ENCODE measurements around the gene LMAN1L.

The LMAN1L gene

DNA sequence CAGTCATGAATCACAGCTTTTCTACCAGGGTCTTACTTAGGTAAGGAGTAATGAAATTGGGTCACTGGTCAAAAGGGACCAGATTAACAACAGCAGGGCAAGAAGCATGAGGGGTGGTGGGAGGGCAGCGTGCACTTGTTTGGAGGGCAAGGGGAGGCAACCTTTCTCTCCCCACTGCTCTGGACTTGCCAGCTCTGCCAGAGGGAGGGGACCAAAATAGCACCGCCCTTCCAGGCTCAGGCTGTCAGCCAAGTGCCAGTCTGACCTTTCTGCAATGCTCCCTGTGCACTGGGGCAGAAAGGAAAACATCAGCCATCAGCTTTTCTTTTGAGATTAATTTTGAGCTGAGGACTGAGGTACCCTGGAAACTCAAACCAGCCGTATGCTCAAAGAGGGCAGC is 34.8 kb downstream of the LMAN1L start:
- no peak overlapping the region for H3K4me3 ChIP-seq (replicated peaks in 1 of 2; ENCODE audit: low read depth in 2 of 2, low read length in 2 of 2)
- DNase-seq (ENCODE audit: low read depth in 2 of 2): no peak
- TF ChIP-seq, protein P1, sequence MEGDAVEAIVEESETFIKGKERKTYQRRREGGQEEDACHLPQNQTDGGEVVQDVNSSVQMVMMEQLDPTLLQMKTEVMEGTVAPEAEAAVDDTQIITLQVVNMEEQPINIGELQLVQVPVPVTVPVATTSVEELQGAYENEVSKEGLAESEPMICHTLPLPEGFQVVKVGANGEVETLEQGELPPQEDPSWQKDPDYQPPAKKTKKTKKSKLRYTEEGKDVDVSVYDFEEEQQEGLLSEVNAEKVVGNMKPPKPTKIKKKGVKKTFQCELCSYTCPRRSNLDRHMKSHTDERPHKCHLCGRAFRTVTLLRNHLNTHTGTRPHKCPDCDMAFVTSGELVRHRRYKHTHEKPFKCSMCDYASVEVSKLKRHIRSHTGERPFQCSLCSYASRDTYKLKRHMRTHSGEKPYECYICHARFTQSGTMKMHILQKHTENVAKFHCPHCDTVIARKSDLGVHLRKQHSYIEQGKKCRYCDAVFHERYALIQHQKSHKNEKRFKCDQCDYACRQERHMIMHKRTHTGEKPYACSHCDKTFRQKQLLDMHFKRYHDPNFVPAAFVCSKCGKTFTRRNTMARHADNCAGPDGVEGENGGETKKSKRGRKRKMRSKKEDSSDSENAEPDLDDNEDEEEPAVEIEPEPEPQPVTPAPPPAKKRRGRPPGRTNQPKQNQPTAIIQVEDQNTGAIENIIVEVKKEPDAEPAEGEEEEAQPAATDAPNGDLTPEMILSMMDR (IDR thresholded peaks at IDR 0.05; ENCODE audit: low read depth, low read length): no peak

GRCh38 chr15:74850393-74850792 is 37.8 kb downstream of the LMAN1L start:
- no peak for DNase-seq (ENCODE audit: low read depth in 2 of 2)
- TF ChIP-seq, protein P1 (IDR thresholded peaks at IDR 0.05; ENCODE audit: low read depth, low read length): no peak
- H3K4me3 ChIP-seq (replicated peaks in 1 of 2; ENCODE audit: low read depth in 2 of 2, low read length in 2 of 2): no peak overlapping the region

- no peak overlapping the region for H3K4me3 ChIP-seq (replicated peaks in 1 of 2; ENCODE audit: low read depth in 2 of 2, low read length in 2 of 2)
- DNase-seq (ENCODE audit: low read depth in 2 of 2): no peak
These were observed 39.3 kb downstream of the LMAN1L start for GRCh38 chr15:74851960-74852359.

GRCh38 chr15:74854453-74855022 is 41.9 kb downstream of the LMAN1L start:
- no peak overlapping the region for H3K4me3 ChIP-seq (replicated peaks in 1 of 2; ENCODE audit: low read depth in 2 of 2, low read length in 2 of 2)
- DNase-seq (ENCODE audit: low read depth in 2 of 2): no peak
- TF ChIP-seq, protein P1 (IDR thresholded peaks at IDR 0.05; ENCODE audit: low read depth, low read length): no peak

More at GRCh38 chr15:74851960-74852359, 39.3 kb downstream of the LMAN1L start:
- TF ChIP-seq, protein P1 (IDR thresholded peaks at IDR 0.05; ENCODE audit: low read depth, low read length): no peak

- H3K4me3 ChIP-seq (replicated peaks in 1 of 2; ENCODE audit: low read depth in 2 of 2, low read length in 2 of 2): no peak overlapping the region
- DNase-seq (ENCODE audit: low read depth in 2 of 2): no peak
- TF ChIP-seq, protein P1 (IDR thresholded peaks at IDR 0.05; ENCODE audit: low read depth, low read length): no peak
These were observed 43.2 kb downstream of the LMAN1L start for GRCh38 chr15:74855857-74856256.

DNA sequence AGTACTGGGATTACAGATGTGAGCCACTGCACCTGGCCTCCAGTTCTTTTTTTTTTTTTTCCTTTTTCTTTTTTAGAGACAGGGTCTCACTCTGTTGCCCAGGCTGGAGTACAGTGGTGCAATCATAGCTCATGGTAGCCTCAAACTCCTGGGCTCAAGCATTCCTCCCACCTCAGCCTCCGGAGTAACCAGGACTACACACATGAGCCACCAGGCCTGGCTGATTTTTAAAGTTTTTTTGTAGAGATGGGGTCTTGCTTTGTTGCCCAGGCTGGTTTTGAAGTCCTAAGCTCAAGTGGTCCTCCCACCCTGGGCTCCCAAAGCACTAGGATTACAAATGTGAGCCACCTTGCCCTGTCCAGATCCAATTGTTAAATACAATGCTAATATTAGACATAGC is 43.9 kb downstream of the LMAN1L start:
- DNase-seq (ENCODE audit: low read depth in 2 of 2): no peak
- TF ChIP-seq, protein P1 (IDR thresholded peaks at IDR 0.05; ENCODE audit: low read depth, low read length): no peak
- no peak overlapping the region for H3K4me3 ChIP-seq (replicated peaks in 1 of 2; ENCODE audit: low read depth in 2 of 2, low read length in 2 of 2)

DNA sequence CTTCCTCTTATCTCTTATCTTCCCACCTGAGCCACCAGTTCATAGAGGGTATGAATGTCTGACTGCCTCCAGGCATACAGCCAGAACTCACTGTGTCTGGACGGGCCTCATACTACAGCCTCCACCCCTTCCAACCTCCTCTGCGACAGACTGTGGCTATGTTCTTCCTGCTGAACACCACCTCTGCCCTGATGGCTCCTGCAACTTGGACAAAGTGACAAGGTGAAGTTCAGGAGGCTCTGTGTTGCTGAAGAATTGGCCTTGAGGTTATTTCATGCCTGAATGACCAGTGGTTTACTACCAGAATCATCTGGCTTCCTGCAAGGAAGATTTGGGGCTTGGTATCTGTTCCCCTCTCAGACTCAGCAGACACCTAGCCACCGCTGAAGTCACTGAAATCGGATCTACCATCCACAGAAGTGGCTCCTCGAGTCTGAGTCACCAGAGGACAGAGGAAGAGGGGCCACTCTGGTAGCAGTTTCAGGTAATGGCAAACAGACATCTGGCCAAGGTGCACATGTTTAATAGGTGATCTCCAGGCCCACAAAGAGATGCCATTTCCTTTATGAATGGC is 44.5 kb downstream of the LMAN1L start:
- no peak for DNase-seq (ENCODE audit: low read depth in 2 of 2)
- H3K4me3 ChIP-seq (replicated peaks in 1 of 2; ENCODE audit: low read depth in 2 of 2, low read length in 2 of 2): no peak overlapping the region
- TF ChIP-seq, protein P1 (IDR thresholded peaks at IDR 0.05; ENCODE audit: low read depth, low read length): no peak

Measured in cardiac fibroblast (primary cell).